HG03196 (cell line): ENCODE results near the gene BMP5.

ENCODE experiments used
- ATAC-seq: cut with Tn5 transposase; IDR thresholded peaks from one replicate; pipeline ENCODE4 v1.9.1; 2021; ENCODE audit not compliant: unreplicated experiment

BMP5 gene

GRCh38 chr6:55818482-55818881 lies 56.9 kb downstream of the BMP5 start:
- no peak for ATAC-seq

GRCh38 chr6:55812509-55812908 lies 62.9 kb downstream of the BMP5 start:
- ATAC-seq, result no peak

GRCh38 chr6:55811074-55811473 lies 64.3 kb downstream of the BMP5 start:
- ATAC-seq, result no peak

- ATAC-seq, result no peak
These were observed 73.1 kb downstream of the BMP5 start for GRCh38 chr6:55802259-55802658.

- no peak for ATAC-seq
These were observed 76.8 kb downstream of the BMP5 start for GRCh38 chr6:55798571-55798970.

- no peak for ATAC-seq
These were observed 81.1 kb downstream of the BMP5 start for GRCh38 chr6:55794136-55794812.

GRCh38 chr6:55785273-55785672 lies 90.1 kb downstream of the BMP5 start:
- ATAC-seq, result no peak

GRCh38 chr6:55782275-55782674 lies 93.1 kb downstream of the BMP5 start:
- no peak for ATAC-seq

- ATAC-seq, result no peak
These were observed 96.7 kb downstream of the BMP5 start for GRCh38 chr6:55778705-55779104.

GRCh38 chr6:55777469-55777868 lies 97.9 kb downstream of the BMP5 start:
- ATAC-seq, result no peak

- no peak for ATAC-seq
These were observed 99.3 kb downstream of the BMP5 start for GRCh38 chr6:55776113-55776512.

GRCh38 chr6:55775029-55775318 lies 100.4 kb downstream of the BMP5 start:
- ATAC-seq, result no peak

- ATAC-seq, result no peak
These were observed 100.9 kb downstream of the BMP5 start for GRCh38 chr6:55774286-55775028.

- no peak for ATAC-seq
These were observed 101.7 kb downstream of the BMP5 start for GRCh38 chr6:55773620-55774216.

GRCh38 chr6:55772730-55773129 lies 102.7 kb downstream of the BMP5 start:
- no peak for ATAC-seq

- ATAC-seq, result no peak
These were observed 115.9 kb downstream of the BMP5 start for GRCh38 chr6:55759536-55759935.

GRCh38 chr6:55758156-55758937 lies 117.0 kb downstream of the BMP5 start:
- no peak for ATAC-seq

GRCh38 chr6:55756531-55757031 lies 118.8 kb downstream of the BMP5 start:
- ATAC-seq, result no peak

GRCh38 chr6:55748880-55749279 lies 126.5 kb downstream of the BMP5 start:
- ATAC-seq, result no peak

- no peak for ATAC-seq
These were observed 128.9 kb downstream of the BMP5 start for GRCh38 chr6:55746473-55746872.

GRCh38 chr6:55734256-55734655 lies 141.1 kb downstream of the BMP5 start:
- ATAC-seq, result no peak
